Measurements from ENCODE around the gene ZNF22. TPM values are rescaled to one million over a fixed set of nuclear protein-coding genes. Genes with fewer than 3 reads are reported as not detected.

ZNF22 gene
- total RNA-seq, 6 donors from 2014 or later: 8.4 to 26.9 (median 18.4) TPM

DNA sequence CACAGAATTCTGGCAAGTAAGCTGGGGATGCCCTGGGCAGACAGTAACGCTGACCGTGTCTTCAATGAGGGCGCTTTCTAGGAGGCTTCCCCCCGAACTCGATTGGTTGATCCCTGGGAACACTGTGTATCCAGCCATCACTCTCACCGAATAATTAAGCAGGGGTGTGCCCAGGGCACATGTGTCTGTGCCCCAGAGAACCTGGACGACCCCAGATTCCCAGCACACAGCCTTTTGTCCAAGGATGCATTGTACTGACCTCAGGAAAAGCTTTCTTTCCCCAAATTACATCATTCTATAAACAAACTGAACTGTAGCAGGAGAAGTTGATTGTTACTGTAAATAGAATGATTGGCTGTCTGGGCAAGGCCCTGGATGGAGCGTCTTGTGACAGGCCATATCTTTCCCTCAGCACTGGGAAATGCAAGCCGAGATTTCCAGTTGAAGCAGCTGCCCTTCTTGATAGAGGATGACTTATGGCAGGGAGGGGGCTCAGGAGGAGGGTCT, 15.5 kb upstream of the ZNF22 start:
- H3K27me3 ChIP-seq: no peaks in the 10 kb centered on the region
- no peak for ATAC-seq (ENCODE audit: low FRiP score in 2 of 2)
- H3K4me3 ChIP-seq: no peak overlapping the region
- no peaks in the 10 kb centered on the region for H3K9me3 ChIP-seq
- DNase-seq: peak in 1 of 2 donors; percentile 43
- peaks cover 0 to 38% (median 7%) of the 10 kb centered on the region in 4 donors for H3K36me3 ChIP-seq
- peaks cover 44 to 80% (median 65%) of the 10 kb centered on the region in 4 donors for H3K4me1 ChIP-seq
- TF ChIP-seq POLR2A (IDR thresholded peaks at IDR 0.05) (no peak), EP300 (IDR thresholded peaks at IDR 0.05) (peak in 2 of 4 donors; percentile 86 to 93), POLR2AphosphoS5 (IDR thresholded peaks at IDR 0.05) (peak; percentile 67 to 83), CTCF (IDR thresholded peaks at IDR 0.05) (no peak)
- 34 to 71% methylated on average over 9 of the region's 9 CpGs for WGBS, 2 donors
- peak overlapping the region; percentile 67 to 78 (median 76) for H3K27ac ChIP-seq

- Histone ChIP-seq H3K36me3 (peaks cover 0 to 40% (median 9%) of the 10 kb centered on the region in 4 donors), H3K4me3 (no peak overlapping the region)
- 86 to 93% methylated on average over 3 of the region's 3 CpGs for WGBS, 2 donors
These were observed 14.5 kb upstream of the ZNF22 start for GRCh38 chr10:44986179-44986578.

GRCh38 chr10:44986670-44987069, 14.1 kb upstream of the ZNF22 start:
- Histone ChIP-seq H3K4me3 (no peak overlapping the region), H3K27me3 (no peaks in the 10 kb centered on the region), H3K36me3 (peaks cover 0 to 44% (median 9%) of the 10 kb centered on the region in 4 donors), H3K4me1 (peaks cover 46 to 79% (median 64%) of the 10 kb centered on the region in 4 donors), H3K9me3 (no peaks in the 10 kb centered on the region), H3K27ac (peak overlapping the region in 3 of 4 donors; percentile 29 to 76 (median 75))
- peak in 1 of 2 donors; percentile 16 for ATAC-seq (ENCODE audit: low FRiP score in 2 of 2)
- WGBS, 2 donors: 51 to 62% methylated on average over 3 of the region's 3 CpGs
- no peak for DNase-seq
- TF ChIP-seq CTCF (IDR thresholded peaks at IDR 0.05) (no peak), POLR2AphosphoS5 (IDR thresholded peaks at IDR 0.05) (peak in 1 of 2 donors; percentile 17), POLR2A (IDR thresholded peaks at IDR 0.05) (no peak), EP300 (IDR thresholded peaks at IDR 0.05) (peak in 1 of 4 donors; percentile 52)

More at GRCh38 chr10:44986179-44986578, 14.5 kb upstream of the ZNF22 start:
- ATAC-seq (ENCODE audit: low FRiP score in 2 of 2) (no peak), DNase-seq (peak in 1 of 2 donors; percentile 0)
- Histone ChIP-seq H3K9me3 (no peaks in the 10 kb centered on the region), H3K27ac (peak overlapping the region; percentile 67 to 78 (median 76)), H3K27me3 (no peaks in the 10 kb centered on the region), H3K4me1 (peaks cover 41 to 79% (median 65%) of the 10 kb centered on the region in 4 donors)
- no peak for TF ChIP-seq CTCF (IDR thresholded peaks at IDR 0.05)
- no peak for TF ChIP-seq POLR2AphosphoS5 (IDR thresholded peaks at IDR 0.05)
- TF ChIP-seq POLR2A (IDR thresholded peaks at IDR 0.05): no peak
- TF ChIP-seq EP300 (IDR thresholded peaks at IDR 0.05): no peak

GRCh38 chr10:44988957-44989585, 11.7 kb upstream of the ZNF22 start:
- Histone ChIP-seq H3K27ac (peak overlapping the region in 3 of 4 donors; percentile 41 to 92 (median 64)), H3K4me3 (no peak overlapping the region), H3K9me3 (no peaks in the 10 kb centered on the region), H3K4me1 (peaks cover 43 to 77% (median 59%) of the 10 kb centered on the region in 4 donors), H3K36me3 (peaks cover 0 to 44% (median 19%) of the 10 kb centered on the region in 4 donors), H3K27me3 (no peaks in the 10 kb centered on the region)
- WGBS, 2 donors: 98 to 99% methylated on average over 8 to 10 of the region's 10 CpGs
- no peak for ATAC-seq (ENCODE audit: low FRiP score in 2 of 2)
- TF ChIP-seq POLR2AphosphoS5 (IDR thresholded peaks at IDR 0.05) (no peak), CTCF (IDR thresholded peaks at IDR 0.05) (no peak), EP300 (IDR thresholded peaks at IDR 0.05) (no peak), POLR2A (IDR thresholded peaks at IDR 0.05) (no peak)
- no peak for DNase-seq
